Dermis microvascular lymphatic vessel endothelial cell (primary cell): ENCODE measurements around the gene RNF180. TPM values are rescaled to one million over a fixed set of nuclear protein-coding genes. Genes with fewer than 3 reads are reported as not detected.
"Not testable (repeated sequence)": the region's sequence is repeated elsewhere in the genome, so short reads cannot be mapped to it uniquely, and the experiment has no call there.

Source experiments
- DNase-seq, 2 donors: peaks; one replicate each; pipeline versions ENCODE4 v3.0.0 to v3.0.0-alpha.2; 2010; ENCODE audit warnings: low read depth in 2 of 2
- total RNA-seq: library from RNA; depleted of rRNA; stranded (reverse); fragments of >200 nt; gene quantifications from 2 replicates; pipeline ENCODE4 v1.2.1, GENCODE V29; 2014

Gene RNF180
- total RNA-seq, 1 donor from 2014 or later: 1.2 TPM

- DNase-seq: no peak
Observed at GRCh38 chr5:64180661-64181343, 15.2 kb downstream of the RNF180 start.

- no peak for DNase-seq
Observed at GRCh38 chr5:64181440-64181839, 15.8 kb downstream of the RNF180 start.

GRCh38 chr5:64183956-64184355, 18.3 kb downstream of the RNF180 start:
- DNase-seq: no peak

GRCh38 chr5:64184832-64185231, 19.2 kb downstream of the RNF180 start:
- no peak for DNase-seq

- DNase-seq: no peak
Observed at GRCh38 chr5:64188776-64189175, 23.1 kb downstream of the RNF180 start.

GRCh38 chr5:64190562-64191306, 25.1 kb downstream of the RNF180 start:
- no peak for DNase-seq

- no peak for DNase-seq
Observed at GRCh38 chr5:64195981-64196380, 30.3 kb downstream of the RNF180 start.

GRCh38 chr5:64199425-64199824, 33.8 kb downstream of the RNF180 start:
- DNase-seq: no peak

GRCh38 chr5:64201996-64202395, 36.4 kb downstream of the RNF180 start:
- no peak for DNase-seq

- DNase-seq: no peak
Observed at GRCh38 chr5:64206653-64207052, 41.0 kb downstream of the RNF180 start.

GRCh38 chr5:64207978-64208377, 42.3 kb downstream of the RNF180 start:
- peak; percentile 7 to 14 for DNase-seq

- DNase-seq: no peak
Observed at GRCh38 chr5:64209353-64209752, 43.7 kb downstream of the RNF180 start.

- peak in 1 of 2 donors; percentile 56 for DNase-seq
Observed at GRCh38 chr5:64210866-64211265, 45.2 kb downstream of the RNF180 start.

- no peak for DNase-seq
Observed at GRCh38 chr5:64213011-64213410, 47.4 kb downstream of the RNF180 start.

- no peak for DNase-seq
Observed at GRCh38 chr5:64213531-64213930, 47.9 kb downstream of the RNF180 start.

GRCh38 chr5:64214132-64214531, 48.5 kb downstream of the RNF180 start:
- no peak for DNase-seq

- DNase-seq: no peak
Observed at GRCh38 chr5:64221911-64222310, 56.3 kb downstream of the RNF180 start.

GRCh38 chr5:64225286-64225981, 59.8 kb downstream of the RNF180 start:
- DNase-seq: not testable (repeated sequence)

GRCh38 chr5:64227131-64227537, 61.5 kb downstream of the RNF180 start:
- DNase-seq: not testable (repeated sequence)

GRCh38 chr5:64229163-64229774, 63.6 kb downstream of the RNF180 start:
- peak; percentile 9 to 35 for DNase-seq

- DNase-seq: no peak
Observed at GRCh38 chr5:64260756-64261155, 95.1 kb downstream of the RNF180 start.

GRCh38 chr5:64269164-64269563, 103.5 kb downstream of the RNF180 start:
- no peak for DNase-seq
